K562 (cell line): ENCODE results near the gene GJA8. TPM values are rescaled to one million over a fixed set of nuclear protein-coding genes. Genes with fewer than 3 reads are reported as not detected.

Source experiments
- ATAC-seq: fragments of 200-7000 bp; cut with Tn5 transposase; 3 replicates; pipeline ENCODE4 v1.9.1; 2020; ENCODE audit warnings: moderate library complexity
- Bru-seq: library from RNA; stranded (reverse); fragments of 400-500 nt; gene quantifications from one replicate; lab custom pipeline; 2021; lab: Mats Ljungman, UMichigan
- BruChase-seq, 2 experiments: library from RNA; stranded (reverse); fragments of 400-500 nt; gene quantifications; one replicate each; lab custom pipeline; 2021; lab: Mats Ljungman, UMichigan
- BruUV-seq: library from RNA; stranded (reverse); fragments of 400-500 nt; replicated peaks from 2 replicates; lab custom pipeline; 2021; lab: Mats Ljungman, UMichigan
- CTCF ChIA-PET: fragments of 300-600 bp; formaldehyde crosslinking; extraction: SDS; loops from one replicate; lab custom pipeline; 2021; ENCODE audit warnings: low intra/inter-chr PET ratio; lab: Yijun Ruan, JAX
- POLR2A ChIA-PET: fragments of 300-600, 350-650 bp; sonication (Branson Sonifier 250); formaldehyde crosslinking; extraction: SDS; loops from one replicate; lab custom pipeline; 2021; ENCODE audit warnings: antibody characterized with exemption, inconsistent platforms; lab: Yijun Ruan, JAX
- DNase-seq, 4 experiments: peaks; one replicate each; pipeline versions ENCODE4 v3.0.0 to v3.0.0-alpha.2; 2011 to 2018; ENCODE audit warnings: low spot score in 3 of 4, mixed read lengths in 3 of 4; ENCODE audit errors: extremely low read depth in 1 of 4
- FAIRE-seq: peaks from 2 replicates; lab custom pipeline; 2011; peaks lifted over from hg19 to GRCh38; lab: Jason Lieb, UNC
- H2AFZ ChIP-seq: 2 replicates; pipeline ENCODE4 v1.6.0; 2011; ENCODE audit warnings: low read depth, low read length, control low read depth, inconsistent platforms
- H3K27ac ChIP-seq: fragments of 200-600 bp; 3 replicates; pipeline ENCODE4 v1.8.0; 2011; ENCODE audit warnings: low read depth, mild to moderate bottlenecking, control low read depth, inconsistent platforms, low read length, moderate library complexity, mixed read lengths; ENCODE audit errors: extremely low read depth
- H3K27me3 ChIP-seq, 2 experiments: fragments of 300-600 bp in 1 of 2; 2 replicates in 1 of 2; 3 replicates in 1 of 2; pipeline versions ENCODE4 v1.6.0 to v1.8.0; 2011; ENCODE audit warnings: inconsistent platforms in 2 of 2, low read length in 2 of 2, mild to moderate bottlenecking in 1 of 2, mixed read lengths in 1 of 2, moderate library complexity in 1 of 2; ENCODE audit not compliant: control insufficient read depth in 2 of 2, insufficient read depth in 2 of 2
- H3K36me3 ChIP-seq: fragments of 300-600 bp; 3 replicates; pipeline ENCODE4 v1.8.0; 2011; ENCODE audit warnings: mild to moderate bottlenecking, low read length, inconsistent platforms; ENCODE audit not compliant: control insufficient read depth, insufficient read depth
- H3K4me1 ChIP-seq, 2 experiments: fragments of 200-600 bp in 1 of 2; replicated peaks in 1 of 2; 2 replicates in 1 of 2; 3 replicates in 1 of 2; pipeline versions ENCODE4 v1.5.1 to v1.8.0; 2011; ENCODE audit warnings: inconsistent platforms in 2 of 2, low read length in 2 of 2, mild to moderate bottlenecking in 1 of 2, mixed read lengths in 1 of 2, moderate library complexity in 1 of 2; ENCODE audit not compliant: control insufficient read depth in 2 of 2, insufficient read depth in 2 of 2
- H3K4me2 ChIP-seq: 2 replicates; pipeline ENCODE4 v1.6.1; 2011; ENCODE audit warnings: low read length, control low read depth, inconsistent platforms, mixed read lengths; ENCODE audit not compliant: insufficient read depth
- H3K4me3 ChIP-seq: fragments of 200-600 bp; sonication (generic), shearing (Covaris generic); 2 replicates; pipeline ENCODE4 v1.5.1; 2016; ENCODE audit warnings: control low read depth, inconsistent platforms
- H3K79me2 ChIP-seq: fragments of 200-600 bp; 3 replicates; pipeline ENCODE4 v1.8.0; 2011; ENCODE audit warnings: low read length, inconsistent platforms; ENCODE audit not compliant: control insufficient read depth, insufficient read depth
- H3K9ac ChIP-seq, 2 experiments: 2 replicates each; pipeline versions ENCODE4 v1.6.0 to v1.6.1; 2011; ENCODE audit warnings: low read depth in 2 of 2, low read length in 2 of 2, control low read depth in 1 of 2, inconsistent platforms in 1 of 2, mild to moderate bottlenecking in 1 of 2, mixed read lengths in 1 of 2; ENCODE audit not compliant: insufficient read depth in 1 of 2
- H3K9me1 ChIP-seq: one replicate; pipeline ENCODE4 v1.6.0; 2011; ENCODE audit warnings: inconsistent platforms, mild to moderate bottlenecking, low read length, moderate library complexity; ENCODE audit not compliant: control insufficient read depth, insufficient read depth
- H3K9me3 ChIP-seq: replicated peaks from 2 replicates; pipeline ENCODE4 v1.5.1; 2011; ENCODE audit warnings: low read depth, low read length, inconsistent platforms; ENCODE audit not compliant: control insufficient read depth, insufficient read depth
- H4K20me1 ChIP-seq: replicated peaks from 2 replicates; pipeline ENCODE4 v1.6.1; 2011; ENCODE audit warnings: low read length, inconsistent platforms, mixed read lengths; ENCODE audit not compliant: control insufficient read depth, insufficient read depth
- ATF4 ChIP-seq: fragments of 450-650 bp; formaldehyde crosslinking; IDR thresholded peaks from 2 replicates; pipeline ENCODE4 v1.4.0; 2022; ENCODE audit warnings: mild to moderate bottlenecking, moderate library complexity
- CHAMP1 ChIP-seq: fragments of 450-650 bp; IDR thresholded peaks from 2 replicates; pipeline ENCODE4 v1.6.1; 2016; ENCODE audit warnings: mild to moderate bottlenecking
- HINFP ChIP-seq: fragments of 450-650 bp; conservative IDR thresholded peaks from 2 replicates; pipeline ENCODE4 v1.6.1; 2016; ENCODE audit warnings: missing genetic modification characterization, low read depth, mild to moderate bottlenecking, control low read depth, missing compliant biosample characterization
- IFI16 ChIP-seq: fragments of 250-450 bp; sonication (Bioruptor Pico); IDR thresholded peaks from 2 replicates; pipeline ENCODE4 v2.1.2; 2022; ENCODE audit warnings: mild to moderate bottlenecking, inconsistent platforms
- MLX ChIP-seq, 2 experiments: fragments of 450-650 bp in 1 of 2; sonication (generic) in 1 of 2; formaldehyde crosslinking; conservative IDR thresholded peaks; 2 replicates each; pipeline versions ENCODE4 v1.4.0 to v1.8.1; 2020 to 2022; ENCODE audit warnings: mild to moderate bottlenecking in 1 of 2, missing genetic modification reagents in 1 of 2
- NFRKB ChIP-seq: fragments of 450-650 bp; IDR thresholded peaks from 2 replicates; pipeline ENCODE4 v1.6.1; 2016; ENCODE audit warnings: low read depth
- PCBP1 ChIP-seq: fragments of 200-400 bp; formaldehyde crosslinking; IDR thresholded peaks from 2 replicates; pipeline ENCODE4 v1.6.1; 2018; ENCODE audit warnings: mild to moderate bottlenecking, low read depth, low read length; ENCODE audit not compliant: poor library complexity, severe bottlenecking
- POU5F1 ChIP-seq: fragments of 150-350 bp; IDR thresholded peaks from 2 replicates; pipeline ENCODE4 v1.6.1; 2014; ENCODE audit warnings: borderline replicate concordance, low read length, low read depth, mild to moderate bottlenecking; ENCODE audit not compliant: partially characterized antibody
- SMAD1 ChIP-seq: fragments of 150-350 bp; IDR thresholded peaks from 2 replicates; pipeline ENCODE4 v1.6.1; 2014; ENCODE audit warnings: low read length, low read depth; ENCODE audit not compliant: partially characterized antibody
- THRAP3 ChIP-seq: fragments of 450-650 bp; IDR thresholded peaks from 2 replicates; pipeline ENCODE4 v1.6.1; 2016; ENCODE audit warnings: mild to moderate bottlenecking, inconsistent platforms, borderline replicate concordance
- ZKSCAN8 ChIP-seq: fragments of 200-800 bp; sonication (Bioruptor generic); IDR thresholded peaks from 2 replicates; pipeline ENCODE4 v1.6.1; 2016; ENCODE audit warnings: missing genetic modification characterization, missing compliant biosample characterization
- WGBS: fragments of 100-300 bp; shearing (Covaris generic); methylation state at CpG from one replicate; pipeline ENCODE4 v1.1.6; 2016; ENCODE audit warnings: low coverage, mixed read lengths; ENCODE audit not compliant: insufficient coverage; ENCODE audit errors: missing lambda C conversion rate; 5-methylcytosine and 5-hydroxymethylcytosine counted together
- in situ Hi-C: fragments of 300-500 bp; cut with MboI; formaldehyde crosslinking; loops from 4 replicates; pipeline ENCODE4 v1.15.0; 2018; ENCODE audit warnings: inconsistent platforms, mixed read lengths
- intact Hi-C: fragments of 100-400 bp; cut with micrococcal nuclease; formaldehyde crosslinking; loops from 2 replicates; pipeline ENCODE4 v1.14.2; 2022
- long read RNA-seq, 3 experiments: library from polyadenylated mRNA in 2 of 3; library from RNA in 1 of 3; unstranded in 2 of 3; stranded (forward) in 1 of 3; transcript quantifications; one replicate each; pipeline ENCODE4 v2.0.0, GENCODE V29; 2019 to 2022
- polyA minus RNA-seq, 3 experiments: library from RNA; depleted of rRNA, polyadenylated mRNA; stranded (reverse); fragments of >200 nt; gene quantifications; 2 replicates each; pipeline ENCODE4 v1.2.3, GENCODE V29; 2011
- polyA plus RNA-seq, 8 experiments: library from polyadenylated mRNA; depleted of rRNA in 4 of 8; stranded (reverse) in 5 of 8; unstranded in 3 of 8; fragments of >200 nt; fragmentation: Nextera tagmentation in 2 of 8; fragmentation: Illumina TruSeq in 1 of 8; extraction: Ambion mirVana in 2 of 8; extraction: Trizol in 1 of 8; gene quantifications; 2 replicates each; pipeline versions ENCODE4 v1.2.1 to v1.2.3, GENCODE V29; 2011 to 2014; ENCODE audit warnings: inconsistent platforms in 1 of 8, missing spikeins in 1 of 8
- total RNA-seq, 7 experiments: library from RNA; depleted of rRNA in 6 of 7; stranded (reverse); fragments of >200 nt in 6 of 7; fragmentation: Illumina TruSeq in 2 of 7; extraction: Trizol in 2 of 7; gene quantifications; 2 replicates each; pipeline versions ENCODE4 v1.2.1 to v1.2.3, GENCODE V29; 2011 to 2021; ENCODE audit warnings: low replicate concordance in 1 of 7

GJA8 gene
- not detected in 2 replicates for total RNA-seq (2011; cell fraction: chromatin; rRNA removed; ENCODE audit: low replicate concordance)
- total RNA-seq (2011; cell fraction: nucleolus; rRNA removed): not detected in 2 replicates
- not detected in 2 replicates for total RNA-seq (2011; cell fraction: nucleoplasm; rRNA removed)
- total RNA-seq (2014; rRNA removed) (not detected in 2 replicates), total RNA-seq (2014; rRNA removed; fragmentation: Illumina TruSeq; extraction: Trizol) (not detected in 2 replicates), total RNA-seq (2015; rRNA removed; fragmentation: Illumina TruSeq; extraction: Trizol) (not detected in 2 replicates), total RNA-seq (2021) (not detected in 2 replicates), polyA plus RNA-seq (2011; rRNA removed) (not detected in 2 replicates), polyA plus RNA-seq (2014; fragmentation: Illumina TruSeq; extraction: Trizol) (not detected in 2 replicates), polyA plus RNA-seq (2014; fragmentation: Nextera tagmentation; extraction: Ambion mirVana) (not detected), polyA plus RNA-seq (2014; rRNA removed) (not detected in 2 replicates), polyA minus RNA-seq (2011; rRNA and poly(A)+ RNA removed) (not detected in 2 replicates), Bru-seq, nascent RNA (not detected), BruChase-seq, experiment 1, labeled RNA remaining after a 2-hour chase (not detected), BruChase-seq, experiment 2, labeled RNA remaining after a 6-hour chase (not detected)
- polyA plus RNA-seq (2011; cell fraction: cytosol; rRNA removed): not detected in 2 replicates
- not detected in 2 replicates for polyA plus RNA-seq (2011; cell fraction: nucleus; rRNA removed)
- polyA plus RNA-seq (2012): not detected in 2 replicates
- not detected in 2 replicates for polyA minus RNA-seq (2011; cell fraction: cytosol; rRNA and poly(A)+ RNA removed)
- not detected in 2 replicates for polyA minus RNA-seq (2011; cell fraction: nucleus; rRNA and poly(A)+ RNA removed)
- long read RNA-seq, experiment 1: 0 reads
- long read RNA-seq, experiment 2: 0 reads
- long read RNA-seq, experiment 3: 0 reads

GRCh38 chr1:147902253-147902845 is at the start of gene GJA8:
TSS of gene GJA8 (plus strand) at chr1:147902795. CDS start at chr1:147907956, 5,161 bp downstream.
- in situ Hi-C loops (no loop called here), intact Hi-C loops (no loop called here)
- no peak within 1 kb of the TSS for H3K4me3 ChIP-seq
- no peak within 1 kb of the TSS; a peak in 1 of 4 replicates for H3K9ac ChIP-seq
- ChIA-PET CTCF (no interaction called here), POLR2A (interaction anchor here (0.6 kb wide), 1 partner anchor 138 kb away, joined by 3 read pairs; no protein-coding TSS in a partner anchor)
- no peak within 1 kb of the TSS for H3K27ac ChIP-seq
- 5% methylated on average over 7 of the region's 7 CpGs for WGBS
- no peak for FAIRE-seq
- peaks cover 3 to 25% of the 10 kb centered on the region in 2 experiments; a peak in 3 of 5 replicates for H3K27me3 ChIP-seq
- H3K4me1 ChIP-seq: no peaks in the 10 kb centered on the region
- no peak for ATAC-seq
- DNase-seq: no peak
- no peaks in the 10 kb centered on the region for H3K36me3 ChIP-seq
- no peak within 1 kb of the TSS for H3K4me2 ChIP-seq
- no peaks in the 10 kb centered on the region for H3K79me2 ChIP-seq
- no peaks in the 10 kb centered on the region for H4K20me1 ChIP-seq
- no peak within 1 kb of the TSS for H2AFZ ChIP-seq
- no TSS peak for BruUV-seq
- H3K9me1 ChIP-seq: no peaks in the 10 kb centered on the region
- H3K9me3 ChIP-seq: no peaks in the 10 kb centered on the region
- TF ChIP-seq ATF4 (CRISPR knock-in tag) (no peak), CHAMP1 (no peak), IFI16 (CRISPR knock-in tag) (no peak), HINFP (tag) (no peak), ZKSCAN8 (CRISPR knock-in tag) (no peak), POU5F1 (no peak), THRAP3 (no peak), SMAD1 (no peak), MLX (CRISPR knock-in tag; conservative IDR thresholded peaks at IDR 0.05) (no peak), PCBP1 (no peak), NFRKB (no peak)
